Lower leg skin (tissue), 4 donors: ENCODE data around the gene ESRRB. TPM values are rescaled to one million over a fixed set of nuclear protein-coding genes. Genes with fewer than 3 reads are reported as not detected.

Experiments used
- DNase-seq, 2 donors: peaks; one replicate each; pipeline ENCODE4 v3.0.0-alpha.2; 2019; ENCODE audit warnings: low spot score in 2 of 2
- H3K4me3 ChIP-seq: fragments of 200-600 bp; sonication (generic); 2 replicates; pipeline ENCODE4 v1.5.1; 2017; ENCODE audit warnings: mild to moderate bottlenecking, low read depth; ENCODE audit not compliant: poor library complexity, severe bottlenecking
- POLR2A ChIP-seq, 2 donors: fragments of 450-650 bp; IDR thresholded peaks; one replicate each; pipeline ENCODE4 v1.6.1; 2016 to 2017; ENCODE audit warnings: antibody characterized with exemption in 2 of 2, mild to moderate bottlenecking in 1 of 2, moderate library complexity in 1 of 2
- WGBS, 2 donors: methylation state at CpG; one replicate each; pipeline ENCODE4 v1.1.5; 2018; 5-methylcytosine and 5-hydroxymethylcytosine counted together
- intact Hi-C: fragments of 100-400 bp; cut with DNase I; formaldehyde crosslinking; loops from one replicate; pipeline ENCODE4 v1.15.0; 2023; ENCODE audit warnings: low total_unique reads
- total RNA-seq, 4 donors: library from RNA; depleted of rRNA; stranded (reverse); fragments of >200 nt; gene quantifications; one replicate each; pipeline ENCODE4 v1.1.0, GENCODE V29; 2016
- TF ChIP-seq, protein P1 (sequence below), 3 donors: fragments of 450-650 bp; IDR thresholded peaks; one replicate each; pipeline ENCODE4 v1.5.1; 2016; ENCODE audit warnings: antibody characterized with exemption in 3 of 3, mild to moderate bottlenecking in 3 of 3, moderate library complexity in 2 of 3

The ESRRB gene
- total RNA-seq, 4 donors from 2014 or later, result 0.08 to 1.1 (median 0.19) TPM; not detected in 1

DNA sequence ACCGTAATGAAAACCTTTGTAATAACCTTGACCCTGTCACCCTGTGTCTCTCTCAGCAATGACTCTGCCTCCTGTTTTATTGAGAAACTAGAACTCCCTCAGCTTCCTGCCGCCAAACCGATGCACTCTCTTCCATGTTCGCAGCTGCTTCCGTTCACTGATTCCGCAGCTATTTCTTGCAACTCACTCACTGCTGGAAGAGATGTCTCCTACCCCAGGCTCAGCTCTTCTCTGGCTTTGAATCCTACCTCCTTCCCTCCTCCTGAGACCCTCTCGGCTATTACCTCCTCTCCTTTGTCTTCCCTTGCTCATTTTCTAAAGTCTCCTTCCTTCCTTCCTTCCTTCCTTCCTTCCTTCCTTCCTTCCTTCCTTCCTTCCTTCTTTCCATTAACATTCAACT is 71.0 kb downstream of the ESRRB start:
- intact Hi-C loops, result no loop called here
- 73 to 82% methylated on average over 7 of the region's 7 CpGs for WGBS, 2 donors

DNA sequence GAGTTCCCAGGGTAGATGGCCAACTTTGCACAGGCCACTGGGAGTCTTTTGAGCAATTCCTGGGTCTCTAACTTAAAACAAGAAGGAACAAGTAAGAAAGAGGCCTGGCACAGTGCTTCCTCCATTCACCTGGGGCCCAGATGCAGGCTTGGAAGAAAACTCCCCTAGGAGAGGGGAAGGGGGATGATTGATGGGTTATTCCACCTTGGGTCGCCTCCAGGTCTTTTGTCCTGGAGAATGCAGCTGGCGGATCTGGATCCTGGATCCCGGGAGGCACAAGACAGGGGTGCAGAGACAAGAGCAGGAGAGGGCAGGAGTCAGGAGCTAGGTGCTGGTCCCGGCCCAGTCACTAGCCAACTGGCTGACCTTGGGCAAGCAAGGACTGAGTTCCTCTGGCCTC is 74.5 kb downstream of the ESRRB start:
- 41 to 50% methylated on average over 4 of the region's 4 CpGs for WGBS, 2 donors
- DNase-seq, result no peak
- TF ChIP-seq, protein P1, sequence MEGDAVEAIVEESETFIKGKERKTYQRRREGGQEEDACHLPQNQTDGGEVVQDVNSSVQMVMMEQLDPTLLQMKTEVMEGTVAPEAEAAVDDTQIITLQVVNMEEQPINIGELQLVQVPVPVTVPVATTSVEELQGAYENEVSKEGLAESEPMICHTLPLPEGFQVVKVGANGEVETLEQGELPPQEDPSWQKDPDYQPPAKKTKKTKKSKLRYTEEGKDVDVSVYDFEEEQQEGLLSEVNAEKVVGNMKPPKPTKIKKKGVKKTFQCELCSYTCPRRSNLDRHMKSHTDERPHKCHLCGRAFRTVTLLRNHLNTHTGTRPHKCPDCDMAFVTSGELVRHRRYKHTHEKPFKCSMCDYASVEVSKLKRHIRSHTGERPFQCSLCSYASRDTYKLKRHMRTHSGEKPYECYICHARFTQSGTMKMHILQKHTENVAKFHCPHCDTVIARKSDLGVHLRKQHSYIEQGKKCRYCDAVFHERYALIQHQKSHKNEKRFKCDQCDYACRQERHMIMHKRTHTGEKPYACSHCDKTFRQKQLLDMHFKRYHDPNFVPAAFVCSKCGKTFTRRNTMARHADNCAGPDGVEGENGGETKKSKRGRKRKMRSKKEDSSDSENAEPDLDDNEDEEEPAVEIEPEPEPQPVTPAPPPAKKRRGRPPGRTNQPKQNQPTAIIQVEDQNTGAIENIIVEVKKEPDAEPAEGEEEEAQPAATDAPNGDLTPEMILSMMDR (IDR thresholded peaks at IDR 0.05), result no peak
- TF ChIP-seq POLR2A (IDR thresholded peaks at IDR 0.05), result no peak
- intact Hi-C loops, result no loop called here
- H3K4me3 ChIP-seq, result no peak overlapping the region

More for the DNA sequence above, 71.0 kb downstream of the ESRRB start:
- TF ChIP-seq POLR2A (IDR thresholded peaks at IDR 0.05), result no peak
- TF ChIP-seq, protein P1 (IDR thresholded peaks at IDR 0.05), result no peak
- no peak overlapping the region for H3K4me3 ChIP-seq
- DNase-seq, result no peak

DNA sequence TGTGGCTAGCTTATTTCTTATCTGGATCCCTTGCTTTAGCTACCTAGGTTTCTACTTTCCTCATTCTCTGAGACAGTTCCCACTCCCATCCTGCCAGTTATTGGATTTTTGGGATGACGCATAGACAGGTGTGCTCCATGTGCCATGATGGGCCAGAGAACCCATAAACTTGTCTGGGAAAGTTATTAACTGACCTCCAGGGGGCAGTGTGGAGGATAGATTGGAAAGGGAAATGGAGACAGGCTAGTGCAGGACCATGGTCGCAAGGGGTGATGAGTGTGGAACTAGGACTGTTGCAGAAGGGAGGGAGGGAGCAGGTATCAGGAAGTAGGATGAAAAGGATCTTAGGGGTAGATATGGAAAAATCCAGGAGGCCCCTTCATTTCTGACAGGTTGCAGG is 80.3 kb downstream of the ESRRB start:
- no peak overlapping the region for H3K4me3 ChIP-seq
- TF ChIP-seq, protein P1 (IDR thresholded peaks at IDR 0.05), result no peak
- TF ChIP-seq POLR2A (IDR thresholded peaks at IDR 0.05), result no peak
- intact Hi-C loops, result no loop called here
- no peak for DNase-seq
- 48 to 65% methylated on average over 2 of the region's 2 CpGs for WGBS, 2 donors

DNA sequence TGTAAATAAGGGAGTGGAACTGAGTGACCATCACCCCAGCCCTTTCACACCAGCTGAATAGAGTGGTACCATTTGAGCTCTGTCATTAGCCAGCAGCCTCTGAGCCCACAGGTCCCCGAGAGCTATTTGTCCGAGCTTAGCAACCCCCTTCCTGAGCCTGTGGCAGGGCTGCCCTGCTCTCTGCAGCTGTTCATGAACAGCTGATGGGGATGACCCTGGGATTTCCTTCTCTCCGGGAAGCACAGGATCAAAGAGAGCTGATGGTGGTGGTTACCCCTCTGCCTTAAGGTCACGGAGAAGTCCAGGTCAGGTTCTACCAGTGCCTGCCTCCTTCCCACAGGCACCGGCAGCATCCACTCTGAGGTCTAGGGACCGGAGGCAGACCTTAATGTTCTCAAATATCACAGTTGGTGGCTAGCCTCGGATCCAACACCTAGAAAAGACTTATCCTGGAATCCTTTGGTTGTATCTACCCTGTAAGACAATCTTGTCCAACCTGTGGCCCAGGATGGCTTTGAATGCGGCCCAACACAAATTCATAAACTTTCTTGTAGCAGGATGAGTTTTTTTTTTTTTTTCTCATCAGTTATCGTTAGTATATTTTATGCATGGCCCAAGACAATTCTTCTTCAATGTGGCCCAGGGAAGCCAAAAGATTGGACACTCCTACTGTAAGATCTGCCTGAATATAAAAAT is 81.1 kb downstream of the ESRRB start:
- no peak for DNase-seq
- TF ChIP-seq, protein P1 (IDR thresholded peaks at IDR 0.05), result no peak
- TF ChIP-seq POLR2A (IDR thresholded peaks at IDR 0.05), result no peak
- H3K4me3 ChIP-seq, result no peak overlapping the region
- 66 to 71% methylated on average over 9 of the region's 9 CpGs for WGBS, 2 donors
- intact Hi-C loops, result no loop called here

DNA sequence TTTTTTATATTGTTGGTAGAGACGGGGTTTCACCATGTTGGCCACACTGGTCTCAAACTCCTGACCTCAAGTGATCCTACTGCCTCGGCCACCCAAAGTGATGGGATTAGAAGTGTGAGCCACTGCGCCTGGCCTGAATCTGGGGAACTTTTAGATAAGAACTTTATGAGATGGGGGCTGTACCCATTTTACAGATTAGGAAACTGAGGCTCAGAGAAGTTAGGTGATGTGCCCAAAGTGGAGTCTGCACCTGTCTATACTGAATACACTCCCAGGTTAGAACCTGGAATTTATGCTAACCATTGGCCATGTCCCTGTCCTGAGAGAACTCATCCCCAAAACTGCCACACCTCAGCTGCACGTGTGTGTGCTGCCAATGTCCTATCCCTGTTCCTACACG is 81.9 kb downstream of the ESRRB start:
- DNase-seq, result no peak
- intact Hi-C loops, result no loop called here
- no peak overlapping the region for H3K4me3 ChIP-seq
- WGBS, 2 donors, result 76 to 83% methylated on average over 5 of the region's 5 CpGs
- no peak for TF ChIP-seq POLR2A (IDR thresholded peaks at IDR 0.05)
- TF ChIP-seq, protein P1 (IDR thresholded peaks at IDR 0.05), result no peak

DNA sequence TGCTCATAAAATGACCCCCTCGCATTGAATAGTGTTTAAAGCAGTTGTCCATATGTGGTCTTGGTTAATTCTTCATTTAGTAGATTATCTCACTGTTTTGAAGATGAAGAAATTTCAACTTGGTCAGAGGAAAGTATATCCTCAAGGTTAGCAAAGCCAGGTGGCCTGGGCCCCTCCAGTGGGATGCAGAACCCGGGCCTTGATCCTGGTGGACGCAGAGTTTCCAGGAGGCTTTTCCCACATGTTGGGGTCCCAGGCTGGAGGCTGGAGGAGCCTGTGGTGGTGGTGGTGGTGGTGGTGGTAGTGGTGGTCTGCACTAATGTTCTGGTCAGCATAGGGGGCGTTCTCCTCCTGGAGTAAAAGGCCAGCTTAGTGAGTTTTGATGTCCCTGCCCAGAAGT is 85.9 kb downstream of the ESRRB start:
- no peak for DNase-seq
- intact Hi-C loops, result no loop called here
- TF ChIP-seq, protein P1 (IDR thresholded peaks at IDR 0.05), result no peak
- no peak for TF ChIP-seq POLR2A (IDR thresholded peaks at IDR 0.05)
- WGBS, 2 donors, result 91 to 93% methylated on average over 3 to 4 of the region's 4 CpGs
- H3K4me3 ChIP-seq, result no peak overlapping the region
